Mesenteric fat pad (tissue), 1 donor: ENCODE data around the gene TGFBR1. TPM values are rescaled to one million over a fixed set of nuclear protein-coding genes. Genes with fewer than 3 reads are reported as not detected.

Experiments
- DNase-seq: peaks from one replicate; pipeline ENCODE4 v3.0.0-alpha.2; 2020; ENCODE audit warnings: low spot score
- long read RNA-seq: library from polyadenylated mRNA; unstranded; transcript quantifications from one replicate; pipeline ENCODE4 v2.0.0, GENCODE V29; 2020
- total RNA-seq: library from RNA; stranded (reverse); fragmentation: NEBNext Ultra II Directional; extraction: Animal tissue kit (Norgen Biotek cat#: 25700); gene quantifications from one replicate; pipeline ENCODE4 v1.2.1, GENCODE V29; 2021
- donor health status: DM: yes; HTN: yes; CAD: no.

Gene TGFBR1
- total RNA-seq, result 56.2 TPM
- long read RNA-seq, partial matches to known transcripts, result 1 of 8 reads
- long read RNA-seq, other reads (novel, unspliced or antisense), result 7 of 8 reads

GRCh38 chr9:99104459-99105151 lies at the start of gene TGFBR1:
Gene TGFBR1, plus strand, starts transcription at chr9:99105113. Its CDS starts 93 bp downstream, at chr9:99105206.
- peak; percentile 98 for DNase-seq

- no peak for DNase-seq
These were observed 49.5 kb upstream of the TGFBR1 start for GRCh38 chr9:99055384-99055783.

- no peak for DNase-seq
These were observed 48.7 kb upstream of the TGFBR1 start for GRCh38 chr9:99056186-99056585.

- no peak for DNase-seq
These were observed 47.8 kb upstream of the TGFBR1 start for GRCh38 chr9:99056886-99057664.

GRCh38 chr9:99057665-99058625 lies 47.0 kb upstream of the TGFBR1 start:
- DNase-seq, result no peak

GRCh38 chr9:99058964-99059921 lies 45.7 kb upstream of the TGFBR1 start:
- no peak for DNase-seq

GRCh38 chr9:99060621-99061020 lies 44.3 kb upstream of the TGFBR1 start:
- no peak for DNase-seq

GRCh38 chr9:99062549-99062948 lies 42.4 kb upstream of the TGFBR1 start:
- DNase-seq, result no peak

- no peak for DNase-seq
These were observed 41.4 kb upstream of the TGFBR1 start for GRCh38 chr9:99063522-99063921.

- DNase-seq, result no peak
These were observed 38.3 kb upstream of the TGFBR1 start for GRCh38 chr9:99066571-99066970.

GRCh38 chr9:99069075-99069474 lies 35.8 kb upstream of the TGFBR1 start:
- no peak for DNase-seq

GRCh38 chr9:99069546-99069945 lies 35.4 kb upstream of the TGFBR1 start:
- DNase-seq, result no peak

GRCh38 chr9:99070681-99071080 lies 34.2 kb upstream of the TGFBR1 start:
- no peak for DNase-seq

- no peak for DNase-seq
These were observed 33.4 kb upstream of the TGFBR1 start for GRCh38 chr9:99071313-99072039.

GRCh38 chr9:99072040-99072394 lies 32.9 kb upstream of the TGFBR1 start:
- no peak for DNase-seq

GRCh38 chr9:99073347-99073746 lies 31.6 kb upstream of the TGFBR1 start:
- DNase-seq, result no peak

GRCh38 chr9:99073985-99074901 lies 30.7 kb upstream of the TGFBR1 start:
- DNase-seq, result no peak

- no peak for DNase-seq
These were observed 30.0 kb upstream of the TGFBR1 start for GRCh38 chr9:99074902-99075245.
